Upper lobe of left lung (tissue), 6 donors: Measurements from ENCODE around the gene LARGE1. TPM values are rescaled to one million over a fixed set of nuclear protein-coding genes. Genes with fewer than 3 reads are reported as not detected.

Experiments
- ATAC-seq, 2 donors: fragments of 200-7000 bp; cut with Tn5 transposase; one replicate each; pipeline ENCODE4 v1.9.1; 2022; ENCODE audit warnings: mild to moderate bottlenecking in 2 of 2, moderate library complexity in 2 of 2; ENCODE audit not compliant: low FRiP score in 2 of 2
- DNase-seq, 2 donors: peaks; one replicate each; pipeline ENCODE4 v3.0.0-alpha.2; 2019 to 2020
- H3K27ac ChIP-seq, 4 donors: fragments of 200-600 bp; sonication (generic); one replicate each; pipeline ENCODE4 v1.5.1; 2016 to 2019
- H3K27me3 ChIP-seq, 4 donors: fragments of 200-600 bp; sonication (generic); one replicate each; pipeline ENCODE4 v1.5.1; 2017 to 2019
- H3K36me3 ChIP-seq, 4 donors: fragments of 200-600 bp; sonication (generic); one replicate each; pipeline ENCODE4 v1.5.1; 2016 to 2019
- H3K4me1 ChIP-seq, 4 donors: fragments of 200-600 bp; sonication (generic); one replicate each; pipeline ENCODE4 v1.5.1; 2018 to 2019
- H3K4me3 ChIP-seq, 4 donors: fragments of 200-600 bp; sonication (generic); one replicate each; pipeline ENCODE4 v1.5.1; 2017 to 2019; ENCODE audit warnings: mild to moderate bottlenecking in 2 of 4, moderate library complexity in 1 of 4
- H3K9me3 ChIP-seq, 4 donors: fragments of 200-600 bp; sonication (generic); one replicate each; pipeline ENCODE4 v1.5.1; 2018 to 2019
- EP300 ChIP-seq, 4 donors: sonication (generic); formaldehyde crosslinking; IDR thresholded peaks; one replicate each; pipeline ENCODE4 v1.5.1; 2017; ENCODE audit warnings: antibody characterized with exemption in 4 of 4, control low read depth in 2 of 4
- POLR2A ChIP-seq, 4 donors: fragments of 450-650 bp; IDR thresholded peaks; one replicate each; pipeline ENCODE4 v1.5.1; 2016 to 2017; ENCODE audit warnings: antibody characterized with exemption in 4 of 4, mild to moderate bottlenecking in 2 of 4
- POLR2AphosphoS5 ChIP-seq, 2 donors: sonication (generic); formaldehyde crosslinking; IDR thresholded peaks; one replicate each; pipeline ENCODE4 v1.5.1; 2017; ENCODE audit warnings: antibody characterized with exemption in 2 of 2
- WGBS, 2 donors: methylation state at CpG; one replicate each; pipeline ENCODE4 v1.1.5; 2017 to 2018; 5-methylcytosine and 5-hydroxymethylcytosine counted together
- total RNA-seq, 6 donors: library from RNA; depleted of rRNA in 4 of 6; stranded (reverse); fragments of >200 nt in 4 of 6; gene quantifications; one replicate each; pipeline versions ENCODE4 v1.1.0 to v1.2.1, GENCODE V29; 2016 to 2021
- TF ChIP-seq, protein P1 (sequence below), 6 experiments: fragments of 450-650 bp in 4 of 6; fragments of 200-600 bp in 2 of 6; sonication (generic) in 2 of 6; IDR thresholded peaks; one replicate each; pipeline ENCODE4 v1.5.1; 2016 to 2019; ENCODE audit warnings: antibody characterized with exemption in 6 of 6
- donor health status: DM: no; HTN: no; CAD: no; lungs with moderate emphysema.
- donor health status: DM: no; HTN: yes; CAD: no; lungs with severe emphysema.

LARGE1 gene
- total RNA-seq, 6 donors from 2014 or later = 14.0 to 56.6 (median 25.3) TPM

DNA sequence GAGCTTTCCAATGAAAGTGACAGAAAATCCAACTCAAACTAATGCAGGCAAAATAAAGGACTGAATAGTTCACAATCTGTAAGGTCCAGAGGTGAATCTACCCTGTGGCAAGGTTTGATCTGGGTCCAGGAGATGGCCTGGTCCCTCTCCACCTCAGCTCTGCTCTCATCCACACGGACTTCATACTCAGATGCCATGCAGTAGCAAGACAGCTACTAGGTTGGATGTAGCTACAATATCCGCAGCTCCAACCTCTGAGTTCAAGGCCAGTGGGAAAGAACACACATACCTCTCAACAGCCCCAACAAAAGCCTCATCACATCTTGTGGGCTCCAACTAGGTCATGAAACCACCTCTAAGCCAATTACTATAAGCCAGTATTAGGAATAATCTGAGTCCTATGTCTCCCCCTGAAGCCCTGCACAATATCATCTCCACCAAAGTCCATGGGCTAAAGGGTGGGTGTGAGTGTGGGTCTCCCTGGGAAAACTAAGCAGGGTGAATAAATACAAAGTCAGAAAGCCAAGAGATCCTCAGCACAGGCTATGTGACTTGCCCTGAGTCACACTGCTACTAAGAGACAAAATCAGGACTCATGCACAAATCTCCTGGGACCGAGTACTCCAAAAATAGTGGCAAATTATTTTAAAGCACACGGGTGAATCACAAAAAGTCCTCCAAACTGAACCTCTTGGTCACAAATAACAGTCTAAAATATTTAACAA is 78.8 kb downstream of the LARGE1 start:
- TF ChIP-seq, protein P1, sequence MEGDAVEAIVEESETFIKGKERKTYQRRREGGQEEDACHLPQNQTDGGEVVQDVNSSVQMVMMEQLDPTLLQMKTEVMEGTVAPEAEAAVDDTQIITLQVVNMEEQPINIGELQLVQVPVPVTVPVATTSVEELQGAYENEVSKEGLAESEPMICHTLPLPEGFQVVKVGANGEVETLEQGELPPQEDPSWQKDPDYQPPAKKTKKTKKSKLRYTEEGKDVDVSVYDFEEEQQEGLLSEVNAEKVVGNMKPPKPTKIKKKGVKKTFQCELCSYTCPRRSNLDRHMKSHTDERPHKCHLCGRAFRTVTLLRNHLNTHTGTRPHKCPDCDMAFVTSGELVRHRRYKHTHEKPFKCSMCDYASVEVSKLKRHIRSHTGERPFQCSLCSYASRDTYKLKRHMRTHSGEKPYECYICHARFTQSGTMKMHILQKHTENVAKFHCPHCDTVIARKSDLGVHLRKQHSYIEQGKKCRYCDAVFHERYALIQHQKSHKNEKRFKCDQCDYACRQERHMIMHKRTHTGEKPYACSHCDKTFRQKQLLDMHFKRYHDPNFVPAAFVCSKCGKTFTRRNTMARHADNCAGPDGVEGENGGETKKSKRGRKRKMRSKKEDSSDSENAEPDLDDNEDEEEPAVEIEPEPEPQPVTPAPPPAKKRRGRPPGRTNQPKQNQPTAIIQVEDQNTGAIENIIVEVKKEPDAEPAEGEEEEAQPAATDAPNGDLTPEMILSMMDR (IDR thresholded peaks at IDR 0.05) = no peak
- no peak for TF ChIP-seq POLR2AphosphoS5 (IDR thresholded peaks at IDR 0.05)
- no peak for TF ChIP-seq EP300 (IDR thresholded peaks at IDR 0.05)
- no peak for TF ChIP-seq POLR2A (IDR thresholded peaks at IDR 0.05)
- H3K27ac ChIP-seq = no peak overlapping the region
- DNase-seq (no peak), ATAC-seq (no peak)
- 73 to 88% methylated on average over 4 of the region's 4 CpGs for whole genome bisulfite sequencing, 2 donors
- no peaks in the 10 kb centered on the region for H3K9me3 ChIP-seq
- no peaks in the 10 kb centered on the region for H3K27me3 ChIP-seq
- H3K36me3 ChIP-seq = no peaks in the 10 kb centered on the region
- H3K4me1 ChIP-seq = peaks cover 6 to 9% (median 7%) of the 10 kb centered on the region in 4 donors
- H3K4me3 ChIP-seq = no peak overlapping the region

DNA sequence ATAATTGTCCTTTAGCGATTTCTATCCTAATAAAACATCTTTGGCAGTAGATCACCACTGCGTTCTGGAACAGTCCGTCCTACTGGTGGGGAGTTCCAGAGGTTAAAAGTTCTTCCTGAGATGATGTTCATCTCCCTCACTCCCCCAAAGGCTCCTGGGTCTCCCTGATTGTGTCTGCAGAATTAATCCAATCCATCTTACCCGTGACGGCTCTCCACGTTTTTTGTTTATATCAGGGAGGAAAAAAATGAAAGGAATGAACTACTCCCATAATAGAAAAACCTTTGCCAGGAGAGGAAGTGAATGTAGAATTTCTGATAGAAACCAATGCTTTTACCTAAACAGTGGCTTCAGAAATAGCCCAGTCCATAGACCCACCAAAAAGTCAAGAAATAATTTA is 81.6 kb downstream of the LARGE1 start:
- H3K4me3 ChIP-seq = no peak overlapping the region
- DNase-seq (no peak), ATAC-seq (no peak)
- no peaks in the 10 kb centered on the region for H3K9me3 ChIP-seq
- no peaks in the 10 kb centered on the region for H3K27me3 ChIP-seq
- TF ChIP-seq, protein P1 (IDR thresholded peaks at IDR 0.05) = no peak
- no peaks in the 10 kb centered on the region for H3K36me3 ChIP-seq
- peaks cover 0 to 8% (median 6%) of the 10 kb centered on the region in 4 donors for H3K4me1 ChIP-seq
- no peak overlapping the region for H3K27ac ChIP-seq
- WGBS, 2 donors = 52 to 58% methylated on average over 6 of the region's 6 CpGs

DNA sequence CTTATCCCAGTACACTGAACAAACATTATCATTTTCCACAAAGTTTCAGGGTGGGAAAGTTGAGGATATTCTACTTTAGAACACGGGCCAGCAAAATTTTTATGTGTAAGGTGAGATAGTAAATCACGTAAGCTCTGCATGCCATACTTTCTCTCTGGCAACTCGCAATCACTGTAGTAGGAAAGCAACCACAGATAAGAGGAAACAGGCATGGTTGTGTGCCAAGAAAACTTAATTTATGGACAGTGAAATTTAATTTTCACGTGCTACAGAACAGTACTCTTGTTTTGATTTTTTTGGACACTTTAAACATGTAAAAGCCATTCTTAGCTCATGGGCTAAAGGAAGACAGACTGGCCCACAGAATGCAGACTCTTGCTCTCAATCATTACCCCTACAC is 82.5 kb downstream of the LARGE1 start:
- Histone ChIP-seq H3K4me3 (no peak overlapping the region), H3K9me3 (no peaks in the 10 kb centered on the region), H3K27me3 (no peaks in the 10 kb centered on the region), H3K4me1 (peaks cover 0 to 8% (median 6%) of the 10 kb centered on the region in 4 donors), H3K27ac (no peak overlapping the region), H3K36me3 (no peaks in the 10 kb centered on the region)
- no peak for ATAC-seq
- WGBS, 2 donors = 36 to 38% methylated on average over 4 of the region's 4 CpGs
- no peak for DNase-seq
- TF ChIP-seq POLR2A (IDR thresholded peaks at IDR 0.05) = no peak
- no peak for TF ChIP-seq POLR2AphosphoS5 (IDR thresholded peaks at IDR 0.05)
- TF ChIP-seq EP300 (IDR thresholded peaks at IDR 0.05) = no peak
- TF ChIP-seq, protein P1 (IDR thresholded peaks at IDR 0.05) = no peak

GRCh38 chr22:33835265-33835664 is 85.0 kb downstream of the LARGE1 start:
- ATAC-seq = no peak
- 57 to 71% methylated on average over 5 of the region's 5 CpGs for WGBS, 2 donors
- TF ChIP-seq EP300 (IDR thresholded peaks at IDR 0.05) (no peak), POLR2AphosphoS5 (IDR thresholded peaks at IDR 0.05) (no peak), POLR2A (IDR thresholded peaks at IDR 0.05) (no peak)
- TF ChIP-seq, protein P1 (IDR thresholded peaks at IDR 0.05) = no peak

More at GRCh38 chr22:33835265-33835664, 85.0 kb downstream of the LARGE1 start:
- no peaks in the 10 kb centered on the region for H3K36me3 ChIP-seq
- peaks cover 0 to 8% (median 6%) of the 10 kb centered on the region in 4 donors for H3K4me1 ChIP-seq
- no peaks in the 10 kb centered on the region for H3K9me3 ChIP-seq
- no peaks in the 10 kb centered on the region for H3K27me3 ChIP-seq
- H3K4me3 ChIP-seq = no peak overlapping the region
- H3K27ac ChIP-seq = no peak overlapping the region
- no peak for DNase-seq
